ENCODE results near the gene ZDHHC11B.
"Not testable (repeated sequence)": the region's sequence is repeated elsewhere in the genome, so short reads cannot be mapped to it uniquely, and the experiment has no call there.

Gene ZDHHC11B

GRCh38 chr5:751992-752391, 32.5 kb downstream of the ZDHHC11B start:
- not testable (repeated sequence) for DNase-seq

GRCh38 chr5:751496-751895, 33.0 kb downstream of the ZDHHC11B start:
- DNase-seq = no peak

- not testable (repeated sequence) for DNase-seq
These were observed 34.3 kb downstream of the ZDHHC11B start for GRCh38 chr5:750226-750625.

GRCh38 chr5:749101-749670, 35.3 kb downstream of the ZDHHC11B start:
- no peak for DNase-seq

GRCh38 chr5:748011-748980, 36.2 kb downstream of the ZDHHC11B start:
- not testable (repeated sequence) for DNase-seq

- not testable (repeated sequence) for DNase-seq
These were observed 37.2 kb downstream of the ZDHHC11B start for GRCh38 chr5:747303-747844.

- no peak for DNase-seq
These were observed 38.2 kb downstream of the ZDHHC11B start for GRCh38 chr5:746258-746761.

- DNase-seq = not testable (repeated sequence)
These were observed 39.0 kb downstream of the ZDHHC11B start for GRCh38 chr5:745272-746142.

- DNase-seq = not testable (repeated sequence)
These were observed 40.7 kb downstream of the ZDHHC11B start for GRCh38 chr5:743696-744404.

GRCh38 chr5:742276-742675, 42.3 kb downstream of the ZDHHC11B start:
- DNase-seq = not testable (repeated sequence)

- DNase-seq = not testable (repeated sequence)
These were observed 50.4 kb downstream of the ZDHHC11B start for GRCh38 chr5:734145-734544.

- not testable (repeated sequence) for DNase-seq
These were observed 51.6 kb downstream of the ZDHHC11B start for GRCh38 chr5:732754-733454.

- not testable (repeated sequence) for DNase-seq
These were observed 55.3 kb downstream of the ZDHHC11B start for GRCh38 chr5:729225-729624.

GRCh38 chr5:727087-727486, 57.4 kb downstream of the ZDHHC11B start:
- DNase-seq = not testable (repeated sequence)

- not testable (repeated sequence) for DNase-seq
These were observed 60.7 kb downstream of the ZDHHC11B start for GRCh38 chr5:723865-724264.

- DNase-seq = not testable (repeated sequence)
These were observed 61.2 kb downstream of the ZDHHC11B start for GRCh38 chr5:723309-723708.

GRCh38 chr5:719379-719778, 65.2 kb downstream of the ZDHHC11B start:
- DNase-seq = not testable (repeated sequence)

GRCh38 chr5:717143-717542, 67.4 kb downstream of the ZDHHC11B start:
- no peak for DNase-seq

GRCh38 chr5:716740-717139, 67.8 kb downstream of the ZDHHC11B start:
- not testable (repeated sequence) for DNase-seq

- not testable (repeated sequence) for DNase-seq
These were observed 68.9 kb downstream of the ZDHHC11B start for GRCh38 chr5:715636-716035.

All from fibroblast of skin of scalp (primary cell).